CD4-positive, CD25-positive, alpha-beta regulatory T cell (primary cell): ENCODE results near the gene YY1AP1. TPM values are rescaled to one million over a fixed set of nuclear protein-coding genes. Genes with fewer than 3 reads are reported as not detected.

Experiments used
- ATAC-seq, 2 donors: fragments of 150-1000 bp; cut with Tn5 transposase; one replicate each; pipeline ENCODE4 v1.10.0; 2021; ENCODE audit warnings: low read depth in 2 of 2, moderate number of reproducible peaks in 2 of 2, moderate library complexity in 1 of 2
- DNase-seq, 3 donors: peaks; one replicate each; pipeline versions ENCODE4 v3.0.0 to v3.0.0-alpha.2; 2012 to 2022; ENCODE audit warnings: mixed read lengths in 1 of 3
- H3K27ac ChIP-seq: one replicate; pipeline ENCODE4 v1.7.0; 2013; ENCODE audit warnings: mild to moderate bottlenecking, low read length; ENCODE audit not compliant: insufficient read depth, poor library complexity, severe bottlenecking
- H3K27me3 ChIP-seq: one replicate; pipeline ENCODE4 v1.7.0; 2013; ENCODE audit warnings: low read length; ENCODE audit not compliant: control insufficient read depth, insufficient read depth
- H3K36me3 ChIP-seq: one replicate; pipeline ENCODE4 v1.7.0; 2013; ENCODE audit warnings: mild to moderate bottlenecking, low read length, moderate library complexity; ENCODE audit not compliant: control insufficient read depth, insufficient read depth
- H3K4me1 ChIP-seq: 2 replicates; pipeline ENCODE4 v1.7.0; 2013; ENCODE audit warnings: mild to moderate bottlenecking, low read length; ENCODE audit not compliant: insufficient read depth, control insufficient read depth, poor library complexity, severe bottlenecking
- H3K4me3 ChIP-seq: one replicate; pipeline ENCODE4 v1.7.0; 2013; ENCODE audit warnings: low read depth, mild to moderate bottlenecking, low read length, moderate library complexity
- H3K9me3 ChIP-seq, 2 experiments: 1 replicate in 1 of 2; 2 replicates in 1 of 2; pipeline ENCODE4 v1.7.0; 2013; ENCODE audit warnings: low read length in 2 of 2, mild to moderate bottlenecking in 1 of 2, moderate library complexity in 1 of 2; ENCODE audit not compliant: control insufficient read depth in 2 of 2
- H3K27ac Mint-ChIP-seq, 3 donors: one replicate each; pipeline ENCODE4 v1.8.0; 2020 to 2022; ENCODE audit warnings: mild to moderate bottlenecking in 3 of 3, mixed read lengths in 3 of 3, moderate library complexity in 2 of 3
- H3K27me3 Mint-ChIP-seq: one replicate; pipeline ENCODE4 v1.8.0; 2022; ENCODE audit warnings: mild to moderate bottlenecking, mixed read lengths
- H3K36me3 Mint-ChIP-seq: one replicate; pipeline ENCODE4 v1.8.0; 2020; ENCODE audit warnings: mixed read lengths
- H3K4me1 Mint-ChIP-seq, 4 donors: one replicate each; pipeline ENCODE4 v1.8.0; 2020 to 2022; ENCODE audit warnings: mixed read lengths in 4 of 4, mild to moderate bottlenecking in 1 of 4
- H3K4me3 Mint-ChIP-seq, 4 donors: one replicate each; pipeline ENCODE4 v1.8.0; 2020 to 2022; ENCODE audit warnings: mild to moderate bottlenecking in 4 of 4, mixed read lengths in 4 of 4, moderate library complexity in 3 of 4
- H3K9me3 Mint-ChIP-seq, 7 donors: one replicate each; pipeline ENCODE4 v1.8.0; 2020 to 2022; ENCODE audit warnings: mixed read lengths in 7 of 7, mild to moderate bottlenecking in 3 of 7, moderate library complexity in 2 of 7
- polyA plus RNA-seq, 4 donors: library from polyadenylated mRNA; unstranded; fragments of 300-500 nt; fragmentation: Illumina TruSeq; gene quantifications; one replicate each; pipeline ENCODE4 v1.2.3, GENCODE V29; 2021
- total RNA-seq: library from RNA; stranded (reverse); gene quantifications from one replicate; pipeline ENCODE4 v1.2.3, GENCODE V29; 2022

Gene YY1AP1
- total and polyA plus RNA-seq, 5 donors from 2014 or later: 39.2 to 96.5 (median 43.9) TPM

- no peaks in the 10 kb centered on the region for H3K4me1 ChIP-seq
- Mint-ChIP-seq H3K9me3 (no peaks in the 10 kb centered on the region), H3K27me3 (no peaks in the 10 kb centered on the region), H3K27ac (peak overlapping the region in 1 of 3 donors; percentile 52), H3K4me3 (no peak overlapping the region), H3K36me3 (no peaks in the 10 kb centered on the region), H3K4me1 (no peaks in the 10 kb centered on the region)
- H3K36me3 ChIP-seq: no peaks in the 10 kb centered on the region
- no peaks in the 10 kb centered on the region for H3K9me3 ChIP-seq
- ATAC-seq: no peak
- H3K27ac ChIP-seq: no peak overlapping the region
- no peak for DNase-seq
- no peaks in the 10 kb centered on the region for H3K27me3 ChIP-seq
- H3K4me3 ChIP-seq: no peak overlapping the region
Measured at GRCh38 chr1:155651861-155652661, 36.5 kb downstream of the YY1AP1 start.

- Histone ChIP-seq H3K4me3 (no peak overlapping the region), H3K9me3 (no peaks in the 10 kb centered on the region), H3K27ac (no peak overlapping the region), H3K27me3 (no peaks in the 10 kb centered on the region), H3K36me3 (no peaks in the 10 kb centered on the region), H3K4me1 (no peaks in the 10 kb centered on the region)
- Mint-ChIP-seq H3K27ac (peak overlapping the region in 1 of 3 donors; percentile 20), H3K4me3 (no peak overlapping the region), H3K36me3 (no peaks in the 10 kb centered on the region), H3K9me3 (no peaks in the 10 kb centered on the region), H3K4me1 (no peaks in the 10 kb centered on the region), H3K27me3 (peaks cover 5% of the 10 kb centered on the region)
- no peak for DNase-seq
- ATAC-seq: no peak
Measured at GRCh38 chr1:155650231-155650757, 38.3 kb downstream of the YY1AP1 start.

GRCh38 chr1:155649676-155650075, 38.9 kb downstream of the YY1AP1 start:
- no peak overlapping the region for H3K4me3 Mint-ChIP-seq
- H3K4me1 Mint-ChIP-seq: no peaks in the 10 kb centered on the region
- Histone ChIP-seq H3K27ac (no peak overlapping the region), H3K4me1 (no peaks in the 10 kb centered on the region), H3K27me3 (no peaks in the 10 kb centered on the region), H3K36me3 (no peaks in the 10 kb centered on the region), H3K9me3 (no peaks in the 10 kb centered on the region), H3K4me3 (no peak overlapping the region)
- no peaks in the 10 kb centered on the region for H3K36me3 Mint-ChIP-seq
- peak overlapping the region in 1 of 3 donors; percentile 20 for H3K27ac Mint-ChIP-seq
- ATAC-seq: no peak
- DNase-seq: no peak
- H3K9me3 Mint-ChIP-seq: no peaks in the 10 kb centered on the region
- H3K27me3 Mint-ChIP-seq: peaks cover 5% of the 10 kb centered on the region

GRCh38 chr1:155648207-155649147, 40.1 kb downstream of the YY1AP1 start:
- Mint-ChIP-seq H3K27me3 (peaks cover 5% of the 10 kb centered on the region), H3K4me1 (no peaks in the 10 kb centered on the region), H3K4me3 (no peak overlapping the region), H3K27ac (no peak overlapping the region), H3K9me3 (no peaks in the 10 kb centered on the region), H3K36me3 (no peaks in the 10 kb centered on the region)
- Histone ChIP-seq H3K4me3 (no peak overlapping the region), H3K9me3 (no peaks in the 10 kb centered on the region), H3K4me1 (no peaks in the 10 kb centered on the region), H3K27ac (no peak overlapping the region), H3K27me3 (no peaks in the 10 kb centered on the region), H3K36me3 (no peaks in the 10 kb centered on the region)
- no peak for DNase-seq
- no peak for ATAC-seq

- H3K27ac Mint-ChIP-seq: no peak overlapping the region
Measured at GRCh38 chr1:155646307-155646706, 42.3 kb downstream of the YY1AP1 start.

GRCh38 chr1:155645648-155646047, 42.9 kb downstream of the YY1AP1 start:
- no peak for DNase-seq
- Histone ChIP-seq H3K4me1 (no peaks in the 10 kb centered on the region), H3K27ac (no peak overlapping the region), H3K9me3 (peaks cover 12 to 16% of the 10 kb centered on the region in 2 experiments), H3K4me3 (no peak overlapping the region), H3K36me3 (no peaks in the 10 kb centered on the region), H3K27me3 (no peaks in the 10 kb centered on the region)
- H3K9me3 Mint-ChIP-seq: peaks cover 0 to 17% (median 0%) of the 10 kb centered on the region in 7 donors
- ATAC-seq: no peak
- H3K27ac Mint-ChIP-seq: peak overlapping the region in 1 of 3 donors; percentile 52
- H3K36me3 Mint-ChIP-seq: peaks cover 6% of the 10 kb centered on the region
- peaks cover 13% of the 10 kb centered on the region for H3K27me3 Mint-ChIP-seq
- no peaks in the 10 kb centered on the region for H3K4me1 Mint-ChIP-seq
- no peak overlapping the region for H3K4me3 Mint-ChIP-seq

More at GRCh38 chr1:155646307-155646706, 42.3 kb downstream of the YY1AP1 start:
- Mint-ChIP-seq H3K36me3 (peaks cover 6% of the 10 kb centered on the region), H3K9me3 (peaks cover 0 to 17% (median 0%) of the 10 kb centered on the region in 7 donors), H3K4me3 (no peak overlapping the region), H3K4me1 (no peaks in the 10 kb centered on the region), H3K27me3 (peaks cover 9% of the 10 kb centered on the region)
- Histone ChIP-seq H3K9me3 (peaks cover 12 to 16% of the 10 kb centered on the region in 2 experiments), H3K4me3 (no peak overlapping the region), H3K4me1 (no peaks in the 10 kb centered on the region), H3K27me3 (no peaks in the 10 kb centered on the region), H3K27ac (no peak overlapping the region), H3K36me3 (no peaks in the 10 kb centered on the region)
- ATAC-seq (no peak), DNase-seq (no peak)

GRCh38 chr1:155645034-155645598, 43.5 kb downstream of the YY1AP1 start:
- peaks cover 6% of the 10 kb centered on the region for H3K36me3 Mint-ChIP-seq
- no peak overlapping the region for H3K4me3 Mint-ChIP-seq
- Histone ChIP-seq H3K4me1 (no peaks in the 10 kb centered on the region), H3K36me3 (no peaks in the 10 kb centered on the region), H3K9me3 (peaks cover 12 to 16% of the 10 kb centered on the region in 2 experiments), H3K27me3 (no peaks in the 10 kb centered on the region), H3K27ac (no peak overlapping the region), H3K4me3 (no peak overlapping the region)
- DNase-seq (no peak), ATAC-seq (no peak)
- H3K27ac Mint-ChIP-seq: peak overlapping the region in 1 of 3 donors; percentile 52
- H3K4me1 Mint-ChIP-seq: no peaks in the 10 kb centered on the region
- H3K27me3 Mint-ChIP-seq: peaks cover 13% of the 10 kb centered on the region
- H3K9me3 Mint-ChIP-seq: peaks cover 0 to 17% (median 2%) of the 10 kb centered on the region in 7 donors
